Suppressor macrophage treated with lipopolysaccharide for 4 hours (primary cell): Measurements from ENCODE around the gene ANKRD11.
"Not testable (repeated sequence)": the region's sequence is repeated elsewhere in the genome, so short reads cannot be mapped to it uniquely, and the experiment has no call there.

Source experiments
- DNase-seq: peaks from one replicate; pipeline ENCODE4 v3.0.0-alpha.2; 2020

Gene ANKRD11

GRCh38 chr16:89341697-89342694 is 148.4 kb downstream of the ANKRD11 start:
- DNase-seq: no peak

GRCh38 chr16:89341279-89341678 is 149.1 kb downstream of the ANKRD11 start:
- DNase-seq: no peak

GRCh38 chr16:89338863-89339262 is 151.5 kb downstream of the ANKRD11 start:
- no peak for DNase-seq

- DNase-seq: no peak
Observed at GRCh38 chr16:89337965-89338364, 152.4 kb downstream of the ANKRD11 start.

GRCh38 chr16:89335803-89336485 is 154.4 kb downstream of the ANKRD11 start:
- no peak for DNase-seq

- no peak for DNase-seq
Observed at GRCh38 chr16:89334988-89335802, 155.2 kb downstream of the ANKRD11 start.

GRCh38 chr16:89334461-89334860 is 155.9 kb downstream of the ANKRD11 start:
- DNase-seq: no peak

- DNase-seq: no peak
Observed at GRCh38 chr16:89334050-89334449, 156.3 kb downstream of the ANKRD11 start.

GRCh38 chr16:89333401-89334001 is 156.9 kb downstream of the ANKRD11 start:
- DNase-seq: peak; percentile 84

- DNase-seq: no peak
Observed at GRCh38 chr16:89332902-89333245, 157.5 kb downstream of the ANKRD11 start.

- DNase-seq: no peak
Observed at GRCh38 chr16:89332243-89332901, 158.0 kb downstream of the ANKRD11 start.

- DNase-seq: no peak
Observed at GRCh38 chr16:89331371-89332109, 158.8 kb downstream of the ANKRD11 start.

- DNase-seq: peak; percentile 28
Observed at GRCh38 chr16:89330177-89330856, 160.0 kb downstream of the ANKRD11 start.

- not testable (repeated sequence) for DNase-seq
Observed at GRCh38 chr16:89329830-89330176, 160.6 kb downstream of the ANKRD11 start.

GRCh38 chr16:89328412-89329400 is 161.7 kb downstream of the ANKRD11 start:
- not testable (repeated sequence) for DNase-seq

- DNase-seq: no peak
Observed at GRCh38 chr16:89326721-89327120, 163.6 kb downstream of the ANKRD11 start.

GRCh38 chr16:89325861-89326471 is 164.4 kb downstream of the ANKRD11 start:
- DNase-seq: peak; percentile 73

- DNase-seq: peak; percentile 72
Observed at GRCh38 chr16:89324056-89325010, 166.0 kb downstream of the ANKRD11 start.
